DOHH2 (cell line): ENCODE results near the gene EIF6.
A peak's percentile ranks its signal among the peaks of the same experiment; 100 is the strongest.

ENCODE experiments used
- EZH2phosphoT487 ChIP-seq: fragments of 200-600 bp; sonication (generic); IDR thresholded peaks from 2 replicates; pipeline ENCODE4 v1.6.1; 2017; ENCODE audit warnings: borderline replicate concordance, mild to moderate bottlenecking, antibody characterized with exemption, low read length, moderate library complexity, mixed read lengths
- TF ChIP-seq, protein P1 (sequence below): fragments of 200-600 bp; sonication (generic); IDR thresholded peaks from one replicate; pipeline ENCODE4 v1.5.1; 2014; ENCODE audit warnings: antibody characterized with exemption, mild to moderate bottlenecking, low read depth, low read length; ENCODE audit not compliant: poor library complexity, severe bottlenecking

DNA sequence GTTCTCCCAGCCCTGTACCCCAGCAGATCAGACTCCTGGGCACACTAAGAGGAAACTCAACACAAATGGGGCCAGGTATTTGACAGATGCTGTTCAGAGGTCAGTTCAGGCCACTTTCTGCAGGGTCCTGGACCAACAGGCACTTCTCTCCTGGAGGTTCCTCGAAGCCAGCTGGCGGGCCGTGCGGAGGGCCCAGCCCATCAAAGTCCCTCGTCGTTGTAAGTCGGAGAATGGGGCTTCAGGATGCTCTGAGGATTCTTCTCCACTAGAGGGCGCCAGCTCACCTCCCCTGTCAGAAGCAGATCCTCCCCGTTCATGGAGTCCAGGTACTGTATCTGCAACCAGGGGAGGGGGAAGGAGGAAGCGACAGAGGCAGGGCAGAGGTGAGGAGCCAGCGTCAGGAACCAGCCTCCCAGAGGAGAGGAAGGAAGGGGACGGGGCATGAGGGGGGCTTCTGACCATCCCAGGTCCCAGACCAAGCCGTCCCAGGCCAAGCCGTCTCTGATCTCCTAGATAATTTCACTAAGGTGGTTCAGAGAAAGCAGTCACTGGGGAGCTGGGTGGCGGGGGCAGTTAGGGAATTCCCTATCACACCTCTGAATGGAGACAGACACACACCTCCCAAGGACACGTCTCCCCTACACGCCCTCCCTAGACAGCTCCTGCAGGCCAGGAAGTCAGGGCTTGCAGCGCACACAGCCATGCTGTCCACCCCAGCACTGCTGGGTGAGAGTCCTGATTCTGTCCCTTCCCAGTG lies 19.3 kb upstream of the EIF6 start:
- TF ChIP-seq, protein P1, sequence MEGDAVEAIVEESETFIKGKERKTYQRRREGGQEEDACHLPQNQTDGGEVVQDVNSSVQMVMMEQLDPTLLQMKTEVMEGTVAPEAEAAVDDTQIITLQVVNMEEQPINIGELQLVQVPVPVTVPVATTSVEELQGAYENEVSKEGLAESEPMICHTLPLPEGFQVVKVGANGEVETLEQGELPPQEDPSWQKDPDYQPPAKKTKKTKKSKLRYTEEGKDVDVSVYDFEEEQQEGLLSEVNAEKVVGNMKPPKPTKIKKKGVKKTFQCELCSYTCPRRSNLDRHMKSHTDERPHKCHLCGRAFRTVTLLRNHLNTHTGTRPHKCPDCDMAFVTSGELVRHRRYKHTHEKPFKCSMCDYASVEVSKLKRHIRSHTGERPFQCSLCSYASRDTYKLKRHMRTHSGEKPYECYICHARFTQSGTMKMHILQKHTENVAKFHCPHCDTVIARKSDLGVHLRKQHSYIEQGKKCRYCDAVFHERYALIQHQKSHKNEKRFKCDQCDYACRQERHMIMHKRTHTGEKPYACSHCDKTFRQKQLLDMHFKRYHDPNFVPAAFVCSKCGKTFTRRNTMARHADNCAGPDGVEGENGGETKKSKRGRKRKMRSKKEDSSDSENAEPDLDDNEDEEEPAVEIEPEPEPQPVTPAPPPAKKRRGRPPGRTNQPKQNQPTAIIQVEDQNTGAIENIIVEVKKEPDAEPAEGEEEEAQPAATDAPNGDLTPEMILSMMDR: peak; percentile 97
- TF ChIP-seq EZH2phosphoT487: no peak
